K562 (cell line): Measurements from ENCODE around the gene DNMT1.

Experiments
- DPF2 ChIP-seq: fragments of 450-650 bp; IDR thresholded peaks from 2 replicates; pipeline ENCODE4 v1.6.1; 2016
- FOXA1 ChIP-seq: fragments of 450-650 bp; IDR thresholded peaks from 2 replicates; pipeline ENCODE4 v1.6.1; 2016; ENCODE audit warnings: mild to moderate bottlenecking, borderline replicate concordance
- MEF2D ChIP-seq: conservative IDR thresholded peaks from 2 replicates; pipeline ENCODE4 v1.6.1; 2016; ENCODE audit warnings: low read depth, missing genetic modification characterization, missing compliant biosample characterization
- POLR2G ChIP-seq: fragments of 200-400 bp; formaldehyde crosslinking; IDR thresholded peaks from 2 replicates; pipeline ENCODE4 v1.6.1; 2017; ENCODE audit warnings: low read depth, mild to moderate bottlenecking, antibody characterized with exemption, low read length, moderate library complexity
- SMAD1 ChIP-seq: fragments of 150-350 bp; IDR thresholded peaks from 2 replicates; pipeline ENCODE4 v1.6.1; 2014; ENCODE audit warnings: low read length, low read depth; ENCODE audit not compliant: partially characterized antibody
- TCF3 ChIP-seq: sonication (generic); formaldehyde crosslinking; IDR thresholded peaks from 2 replicates; pipeline ENCODE4 v1.4.0; 2020; ENCODE audit warnings: mild to moderate bottlenecking, missing genetic modification reagents
- ZNF324 ChIP-seq: fragments of 250-450 bp; sonication (Bioruptor Pico); IDR thresholded peaks from 2 replicates; pipeline ENCODE4 v1.4.0; 2020; ENCODE audit warnings: mild to moderate bottlenecking
- TF ChIP-seq, protein P1 (sequence below): fragments of 450-650 bp; IDR thresholded peaks from 2 replicates; pipeline ENCODE4 v1.6.1; 2018; ENCODE audit not compliant: partially characterized antibody
- TF ChIP-seq, protein P2 (sequence below): sonication (generic); formaldehyde crosslinking; IDR thresholded peaks from 2 replicates; pipeline ENCODE4 v1.8.0; 2022; ENCODE audit warnings: missing genetic modification reagents, mild to moderate bottlenecking, moderate library complexity, borderline replicate concordance
- TF ChIP-seq, protein P3 (sequence below): sonication (generic); formaldehyde crosslinking; IDR thresholded peaks from 2 replicates; pipeline ENCODE4 v1.5.0; 2020; ENCODE audit warnings: missing genetic modification reagents
- TF ChIP-seq, protein P4 (sequence below): IDR thresholded peaks from 3 replicates; pipeline ENCODE4 v1.6.1; 2011; ENCODE audit warnings: borderline replicate concordance, mild to moderate bottlenecking; ENCODE audit not compliant: insufficient read length, insufficient read depth
- TF ChIP-seq, protein P5 (sequence below), 3 experiments: IDR thresholded peaks in 2 of 3; conservative IDR thresholded peaks in 1 of 3; 2 replicates each; pipeline ENCODE4 v1.5.1; 2011 to 2012; ENCODE audit warnings: low read length in 3 of 3, mild to moderate bottlenecking in 3 of 3, control low read depth in 2 of 3, improper control_type of control experiment in 1 of 3, inconsistent platforms in 1 of 3, low read depth in 1 of 3, mixed read lengths in 1 of 3, moderate library complexity in 1 of 3; ENCODE audit not compliant: insufficient read depth in 2 of 3

DNA sequence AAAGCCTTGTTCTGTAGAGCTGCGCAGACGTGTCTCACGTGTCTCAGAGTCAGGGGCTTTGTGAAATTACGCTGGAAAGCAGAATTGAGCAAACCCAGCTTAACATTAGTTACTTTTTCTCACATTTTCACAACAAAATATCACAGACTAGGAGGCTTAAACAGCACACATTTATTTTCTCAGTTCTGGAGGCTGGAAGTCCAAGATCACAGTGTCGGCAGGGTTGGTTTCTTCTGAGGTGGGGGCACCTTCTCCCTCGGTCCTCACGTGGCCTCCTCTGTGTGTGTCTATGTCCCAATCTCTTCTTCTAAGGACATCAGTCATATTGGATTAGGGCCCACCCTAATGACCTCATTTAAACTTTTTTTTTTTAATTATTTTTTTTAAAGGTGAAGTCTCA, 70.3 kb downstream of the DNMT1 start:
- TF ChIP-seq MEF2D (no peak), TCF3 (CRISPR knock-in tag) (no peak), ZNF324 (CRISPR knock-in tag) (no peak), SMAD1 (no peak), POLR2G (no peak), DPF2 (no peak), FOXA1 (no peak)
- TF ChIP-seq, protein P1, sequence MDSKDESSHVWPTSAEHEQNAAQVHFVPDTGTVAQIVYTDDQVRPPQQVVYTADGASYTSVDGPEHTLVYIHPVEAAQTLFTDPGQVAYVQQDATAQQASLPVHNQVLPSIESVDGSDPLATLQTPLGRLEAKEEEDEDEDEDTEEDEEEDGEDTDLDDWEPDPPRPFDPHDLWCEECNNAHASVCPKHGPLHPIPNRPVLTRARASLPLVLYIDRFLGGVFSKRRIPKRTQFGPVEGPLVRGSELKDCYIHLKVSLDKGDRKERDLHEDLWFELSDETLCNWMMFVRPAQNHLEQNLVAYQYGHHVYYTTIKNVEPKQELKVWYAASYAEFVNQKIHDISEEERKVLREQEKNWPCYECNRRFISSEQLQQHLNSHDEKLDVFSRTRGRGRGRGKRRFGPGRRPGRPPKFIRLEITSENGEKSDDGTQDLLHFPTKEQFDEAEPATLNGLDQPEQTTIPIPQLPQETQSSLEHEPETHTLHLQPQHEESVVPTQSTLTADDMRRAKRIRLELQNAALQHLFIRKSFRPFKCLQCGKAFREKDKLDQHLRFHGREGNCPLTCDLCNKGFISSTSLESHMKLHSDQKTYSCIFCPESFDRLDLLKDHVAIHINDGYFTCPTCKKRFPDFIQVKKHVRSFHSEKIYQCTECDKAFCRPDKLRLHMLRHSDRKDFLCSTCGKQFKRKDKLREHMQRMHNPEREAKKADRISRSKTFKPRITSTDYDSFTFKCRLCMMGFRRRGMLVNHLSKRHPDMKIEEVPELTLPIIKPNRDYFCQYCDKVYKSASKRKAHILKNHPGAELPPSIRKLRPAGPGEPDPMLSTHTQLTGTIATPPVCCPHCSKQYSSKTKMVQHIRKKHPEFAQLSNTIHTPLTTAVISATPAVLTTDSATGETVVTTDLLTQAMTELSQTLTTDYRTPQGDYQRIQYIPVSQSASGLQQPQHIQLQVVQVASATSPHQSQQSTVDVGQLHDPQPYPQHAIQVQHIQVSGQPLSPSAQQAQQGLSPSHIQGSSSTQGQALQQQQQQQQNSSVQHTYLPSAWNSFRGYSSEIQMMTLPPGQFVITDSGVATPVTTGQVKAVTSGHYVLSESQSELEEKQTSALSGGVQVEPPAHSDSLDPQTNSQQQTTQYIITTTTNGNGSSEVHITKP: no peak
- TF ChIP-seq, protein P2, sequence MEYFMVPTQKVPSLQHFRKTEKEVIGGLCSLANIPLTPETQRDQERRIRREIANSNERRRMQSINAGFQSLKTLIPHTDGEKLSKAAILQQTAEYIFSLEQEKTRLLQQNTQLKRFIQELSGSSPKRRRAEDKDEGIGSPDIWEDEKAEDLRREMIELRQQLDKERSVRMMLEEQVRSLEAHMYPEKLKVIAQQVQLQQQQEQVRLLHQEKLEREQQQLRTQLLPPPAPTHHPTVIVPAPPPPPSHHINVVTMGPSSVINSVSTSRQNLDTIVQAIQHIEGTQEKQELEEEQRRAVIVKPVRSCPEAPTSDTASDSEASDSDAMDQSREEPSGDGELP: no peak
- TF ChIP-seq, protein P3, sequence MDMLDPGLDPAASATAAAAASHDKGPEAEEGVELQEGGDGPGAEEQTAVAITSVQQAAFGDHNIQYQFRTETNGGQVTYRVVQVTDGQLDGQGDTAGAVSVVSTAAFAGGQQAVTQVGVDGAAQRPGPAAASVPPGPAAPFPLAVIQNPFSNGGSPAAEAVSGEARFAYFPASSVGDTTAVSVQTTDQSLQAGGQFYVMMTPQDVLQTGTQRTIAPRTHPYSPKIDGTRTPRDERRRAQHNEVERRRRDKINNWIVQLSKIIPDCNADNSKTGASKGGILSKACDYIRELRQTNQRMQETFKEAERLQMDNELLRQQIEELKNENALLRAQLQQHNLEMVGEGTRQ (CRISPR knock-in tag): no peak
- TF ChIP-seq, protein P4, sequence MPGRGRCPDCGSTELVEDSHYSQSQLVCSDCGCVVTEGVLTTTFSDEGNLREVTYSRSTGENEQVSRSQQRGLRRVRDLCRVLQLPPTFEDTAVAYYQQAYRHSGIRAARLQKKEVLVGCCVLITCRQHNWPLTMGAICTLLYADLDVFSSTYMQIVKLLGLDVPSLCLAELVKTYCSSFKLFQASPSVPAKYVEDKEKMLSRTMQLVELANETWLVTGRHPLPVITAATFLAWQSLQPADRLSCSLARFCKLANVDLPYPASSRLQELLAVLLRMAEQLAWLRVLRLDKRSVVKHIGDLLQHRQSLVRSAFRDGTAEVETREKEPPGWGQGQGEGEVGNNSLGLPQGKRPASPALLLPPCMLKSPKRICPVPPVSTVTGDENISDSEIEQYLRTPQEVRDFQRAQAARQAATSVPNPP: no peak
- TF ChIP-seq, protein P5, sequence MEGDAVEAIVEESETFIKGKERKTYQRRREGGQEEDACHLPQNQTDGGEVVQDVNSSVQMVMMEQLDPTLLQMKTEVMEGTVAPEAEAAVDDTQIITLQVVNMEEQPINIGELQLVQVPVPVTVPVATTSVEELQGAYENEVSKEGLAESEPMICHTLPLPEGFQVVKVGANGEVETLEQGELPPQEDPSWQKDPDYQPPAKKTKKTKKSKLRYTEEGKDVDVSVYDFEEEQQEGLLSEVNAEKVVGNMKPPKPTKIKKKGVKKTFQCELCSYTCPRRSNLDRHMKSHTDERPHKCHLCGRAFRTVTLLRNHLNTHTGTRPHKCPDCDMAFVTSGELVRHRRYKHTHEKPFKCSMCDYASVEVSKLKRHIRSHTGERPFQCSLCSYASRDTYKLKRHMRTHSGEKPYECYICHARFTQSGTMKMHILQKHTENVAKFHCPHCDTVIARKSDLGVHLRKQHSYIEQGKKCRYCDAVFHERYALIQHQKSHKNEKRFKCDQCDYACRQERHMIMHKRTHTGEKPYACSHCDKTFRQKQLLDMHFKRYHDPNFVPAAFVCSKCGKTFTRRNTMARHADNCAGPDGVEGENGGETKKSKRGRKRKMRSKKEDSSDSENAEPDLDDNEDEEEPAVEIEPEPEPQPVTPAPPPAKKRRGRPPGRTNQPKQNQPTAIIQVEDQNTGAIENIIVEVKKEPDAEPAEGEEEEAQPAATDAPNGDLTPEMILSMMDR (IDR thresholded peaks at IDR 0.05 in 2 of 3, conservative IDR thresholded peaks at IDR 0.05 in 1 of 3; ENCODE audit: insufficient read depth in 2 of 3, low read depth in 1 of 3, low read length in 3 of 3): no peak
